CD4-positive, alpha-beta T cell treated with Interleukin-4 for 4 hours (primary cell): ENCODE measurements around the gene SMIM21.
A peak's percentile ranks its signal among the peaks of the same experiment; 100 is the strongest.

Experiments
- DNase-seq: peaks from one replicate; pipeline ENCODE4 v3.0.0-alpha.2; 2020

Gene SMIM21

DNA sequence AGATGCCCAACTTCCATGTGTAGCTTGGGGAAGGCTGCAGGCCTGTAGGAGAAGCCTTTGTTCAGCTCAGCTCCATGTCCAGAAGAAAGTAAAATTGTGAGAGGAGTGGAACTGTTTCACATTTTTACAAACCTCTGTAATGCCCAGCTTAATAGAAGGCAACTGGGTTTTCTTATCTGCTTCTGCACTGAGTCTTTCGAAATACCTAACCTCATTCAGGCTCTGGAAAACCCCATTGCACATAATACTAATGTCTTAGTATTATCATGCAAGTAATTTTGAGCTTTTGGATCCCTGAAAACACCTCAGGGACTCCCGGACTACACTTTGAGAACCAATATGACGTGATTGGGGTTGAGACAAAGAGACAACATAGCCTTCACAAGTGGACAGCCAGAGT lies 5.8 kb downstream of the SMIM21 start:
- DNase-seq: no peak

GRCh38 chr18:75418293-75419005 lies 9.1 kb downstream of the SMIM21 start:
- DNase-seq: no peak

- no peak for DNase-seq
Observed at GRCh38 chr18:75410611-75411010, 16.9 kb downstream of the SMIM21 start.

DNA sequence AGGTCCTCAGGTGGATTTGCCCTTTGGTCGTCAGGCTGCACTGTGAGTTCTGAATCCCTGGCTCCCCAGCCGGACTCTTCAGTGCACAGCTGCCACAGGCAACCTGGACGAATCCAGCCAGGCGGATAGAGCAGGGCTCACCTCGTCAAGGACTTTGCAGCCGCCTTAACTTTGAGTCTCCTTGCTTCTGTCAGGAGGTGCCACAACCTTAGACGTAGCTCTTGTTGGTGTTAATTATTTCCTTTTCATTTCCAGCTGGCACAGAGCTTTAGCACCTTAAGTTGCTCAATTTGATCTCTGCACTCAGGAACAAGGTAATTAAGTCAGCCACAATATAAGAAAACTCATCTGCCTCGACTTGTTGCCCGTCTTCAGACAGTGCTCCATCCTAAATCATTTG lies 17.7 kb downstream of the SMIM21 start:
- DNase-seq: no peak

- DNase-seq: peak; percentile 15
Observed at GRCh38 chr18:75408554-75409506, 18.7 kb downstream of the SMIM21 start.

- no peak for DNase-seq
Observed at GRCh38 chr18:75407468-75408437, 19.8 kb downstream of the SMIM21 start.

DNA sequence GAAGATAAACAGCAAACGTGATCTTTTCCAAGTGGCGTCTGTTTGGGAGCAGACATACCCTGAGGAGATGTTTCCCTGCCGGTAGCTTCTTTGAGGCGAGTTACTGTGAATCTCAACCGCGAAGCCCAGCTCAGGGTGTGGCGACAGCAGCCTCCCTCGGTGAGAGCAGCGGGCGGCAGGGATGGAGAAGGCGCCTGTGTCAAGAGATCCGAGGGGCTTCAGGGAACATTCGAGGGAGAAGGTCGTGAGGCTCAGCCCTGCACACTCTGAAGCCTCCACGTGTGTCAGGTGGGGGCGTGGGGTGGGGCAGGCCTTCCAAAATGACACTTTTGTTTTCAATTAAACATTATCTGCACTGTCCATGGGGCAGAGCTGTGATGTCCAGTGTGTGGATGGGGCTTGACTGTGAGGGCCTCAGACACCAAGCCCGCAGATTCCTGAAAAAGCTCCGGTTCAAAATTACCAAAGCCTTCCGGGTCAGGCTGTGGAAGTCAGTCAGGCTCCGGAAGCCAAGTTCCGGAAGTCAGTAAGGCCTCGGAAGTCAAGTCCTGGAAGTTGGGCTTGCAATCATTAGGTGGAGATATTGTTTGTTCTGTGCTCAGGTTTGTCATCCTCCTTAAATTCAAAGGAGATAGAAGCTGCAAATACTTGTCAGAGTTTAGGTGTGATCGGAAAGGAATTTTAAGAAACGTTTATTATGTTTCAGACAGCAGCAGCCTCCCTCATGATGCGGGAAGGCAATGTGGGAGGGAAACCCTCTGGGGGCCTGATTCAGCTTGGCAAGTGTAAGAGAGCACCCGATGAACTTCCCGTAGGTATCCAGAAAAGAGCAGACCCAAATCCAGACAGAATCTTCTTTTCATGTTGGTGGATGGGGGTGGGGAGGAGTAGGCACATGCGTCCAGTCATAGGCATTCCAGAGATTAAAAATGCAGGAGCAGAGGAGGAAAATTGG lies 20.7 kb downstream of the SMIM21 start:
- no peak for DNase-seq

DNA sequence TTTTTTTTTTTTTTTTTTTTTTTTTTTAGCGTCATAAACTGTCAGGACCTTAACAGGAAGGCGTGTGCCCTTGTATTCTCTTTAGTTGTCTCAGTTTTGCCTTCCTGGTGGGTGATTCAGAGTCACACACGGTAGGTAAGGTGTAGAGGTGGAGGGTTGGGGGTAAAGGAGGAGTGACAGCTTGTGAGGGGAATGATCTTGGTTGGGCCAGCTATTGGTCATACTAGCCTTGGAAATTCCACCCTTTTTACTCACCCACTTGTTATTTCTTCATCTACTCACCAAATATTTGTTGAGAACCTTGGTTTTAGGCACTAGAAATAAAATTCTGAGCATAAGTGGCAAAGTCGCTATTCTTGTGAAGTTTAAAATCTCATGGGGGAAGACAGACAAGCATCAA lies 22.2 kb downstream of the SMIM21 start:
- DNase-seq: no peak

GRCh38 chr18:75400366-75400765 lies 27.1 kb downstream of the SMIM21 start:
- no peak for DNase-seq

DNA sequence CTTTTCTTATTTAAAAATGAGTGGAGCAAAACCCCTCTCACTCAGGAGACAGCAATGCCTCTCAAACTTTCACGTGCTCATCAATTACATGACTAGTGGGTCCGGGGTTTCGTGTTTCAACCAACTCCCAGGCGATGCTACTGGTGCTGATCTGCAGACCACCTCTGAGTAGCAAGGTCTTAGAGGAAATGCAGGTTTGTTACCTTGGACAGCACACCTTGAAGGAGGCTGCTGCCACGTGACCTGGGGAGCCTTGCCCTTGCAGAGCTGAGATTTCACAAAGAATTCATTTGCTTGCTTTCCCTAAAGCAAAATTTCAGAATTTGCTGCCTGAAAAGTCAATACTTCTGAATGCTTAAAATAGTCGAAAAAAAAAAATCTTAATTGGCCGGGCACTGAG lies 32.4 kb downstream of the SMIM21 start:
- no peak for DNase-seq

DNA sequence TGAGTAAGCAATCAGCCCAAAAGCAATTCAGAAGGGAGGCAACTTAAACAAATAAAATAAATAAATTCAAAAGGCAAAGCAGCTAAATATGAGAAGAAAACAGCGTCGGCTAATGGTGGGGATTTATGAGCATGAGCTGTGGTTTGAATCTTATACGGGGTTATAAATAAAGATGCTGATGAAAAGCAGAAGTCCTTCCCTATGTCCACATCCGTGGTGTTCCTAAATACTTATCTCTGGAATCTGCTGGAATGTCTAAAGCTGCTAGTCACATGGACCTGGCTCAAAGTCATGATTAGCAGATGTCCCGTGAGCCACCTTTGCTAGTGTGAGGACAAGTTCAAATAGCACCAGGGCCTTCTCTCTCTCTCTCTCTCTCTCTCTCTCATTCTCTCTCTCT lies 33.8 kb downstream of the SMIM21 start:
- DNase-seq: no peak

GRCh38 chr18:75392226-75392578 lies 35.3 kb downstream of the SMIM21 start:
- DNase-seq: no peak

GRCh38 chr18:75391279-75392225 lies 36.0 kb downstream of the SMIM21 start:
- no peak for DNase-seq

DNA sequence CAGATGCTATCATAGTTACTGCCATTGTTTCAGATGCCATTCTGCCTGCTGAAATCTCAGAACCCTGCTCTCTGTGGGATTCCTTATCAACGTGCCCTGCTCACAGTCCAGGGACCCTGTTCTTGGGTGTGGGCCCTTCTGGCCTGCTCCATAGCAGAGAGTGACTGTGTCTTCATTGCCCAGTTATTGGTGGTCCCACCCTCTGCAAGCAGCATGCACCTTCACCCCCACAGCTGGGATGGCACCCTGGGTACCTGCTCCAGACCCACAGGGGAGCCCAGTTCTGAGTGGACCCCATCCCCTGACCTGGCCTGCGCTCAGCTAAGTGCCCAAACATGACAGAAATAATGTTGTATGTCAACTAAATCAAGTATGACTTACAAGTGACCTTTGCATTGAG lies 36.6 kb downstream of the SMIM21 start:
- no peak for DNase-seq

GRCh38 chr18:75384144-75384543 lies 43.4 kb downstream of the SMIM21 start:
- no peak for DNase-seq

DNA sequence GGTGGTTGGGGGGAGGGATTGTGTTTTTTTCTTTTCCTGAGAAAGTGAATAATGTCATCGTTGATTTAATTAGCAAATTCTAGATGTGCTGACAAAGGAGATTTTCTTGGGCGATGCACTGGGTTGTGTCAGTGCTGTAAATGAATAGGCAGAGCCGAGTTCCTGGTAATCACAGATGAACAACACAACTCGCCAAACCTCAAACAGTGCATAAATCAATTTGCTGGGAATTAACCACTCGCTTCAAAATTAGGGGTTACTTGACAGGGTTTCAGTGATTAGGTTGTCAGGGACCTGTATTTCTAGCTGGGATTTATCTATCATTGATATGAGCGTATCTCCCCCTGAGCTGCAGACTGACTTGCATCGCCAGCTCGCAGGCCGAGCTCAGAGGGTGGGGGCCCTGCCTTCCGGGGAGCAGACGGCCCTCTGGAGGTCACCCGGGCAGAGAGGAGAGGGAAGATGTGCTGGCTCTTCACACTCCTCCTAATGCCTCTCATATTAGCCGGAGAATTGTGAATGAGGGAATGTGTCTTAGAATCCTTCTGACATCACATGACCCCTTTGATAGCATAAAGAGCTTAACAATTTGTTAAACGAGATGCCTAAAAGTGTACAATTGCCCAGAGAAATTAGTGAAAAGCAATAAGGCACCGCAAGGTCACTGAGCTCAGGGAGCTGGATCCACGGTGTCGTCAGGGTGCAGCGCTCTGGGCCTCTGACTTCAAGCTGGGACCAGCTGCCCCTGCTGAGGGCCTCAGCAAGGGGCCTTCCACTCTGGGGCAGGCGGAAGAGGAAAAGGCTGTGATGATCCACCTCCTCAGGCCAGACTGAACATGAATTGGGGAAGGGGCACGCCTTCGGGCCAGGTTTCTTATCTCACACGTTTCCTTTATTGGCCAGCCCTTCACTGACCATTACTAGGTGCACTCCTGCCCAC lies 48.9 kb downstream of the SMIM21 start:
- no peak for DNase-seq

- DNase-seq: no peak
Observed at GRCh38 chr18:75377926-75378325, 49.6 kb downstream of the SMIM21 start.

GRCh38 chr18:75377258-75377657 lies 50.2 kb downstream of the SMIM21 start:
- no peak for DNase-seq

DNA sequence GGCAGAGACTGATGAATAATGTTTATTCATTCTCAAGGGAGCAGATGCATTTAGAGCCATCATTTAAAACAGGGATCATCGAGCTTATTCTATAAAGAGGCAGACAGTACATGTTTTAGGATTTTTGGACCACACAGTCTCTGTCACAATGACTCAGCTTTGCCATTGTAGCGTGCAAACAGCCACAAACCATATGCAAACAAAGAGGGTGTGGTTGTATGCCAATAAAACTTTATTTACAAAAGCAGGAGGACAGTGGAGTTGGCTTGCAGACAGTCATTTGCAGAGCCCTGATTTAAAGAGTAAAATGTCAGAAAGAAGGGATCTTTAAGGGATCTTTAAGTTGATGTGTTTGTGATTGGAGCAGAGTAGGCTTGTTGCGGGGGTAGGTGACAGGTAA lies 51.5 kb downstream of the SMIM21 start:
- no peak for DNase-seq

- DNase-seq: no peak
Observed at GRCh38 chr18:75375341-75375740, 52.2 kb downstream of the SMIM21 start.
